Measurements from ENCODE around the gene SH3GLB2. TPM values are rescaled to one million over a fixed set of nuclear protein-coding genes. Genes with fewer than 3 reads are reported as not detected.

The SH3GLB2 gene
- total and polyA plus RNA-seq, 2 of the 8 experiments (the other 6 are each of a cell fraction or from before 2014, with no cell fraction given), result 52.7 to 79.9 TPM

- H2BK15ac ChIP-seq (ENCODE audit: low read length), result no peak overlapping the region
- H3K79me2 ChIP-seq (ENCODE audit: control insufficient read depth in 1 of 2, insufficient read depth in 2 of 2, low read length in 2 of 2), result no peaks in the 10 kb centered on the region
- ChIA-PET POLR2A (ENCODE audit: partially characterized antibody) (interaction anchor here (0.6 to 6.2 kb wide), 9 partner anchors 8 to 187 kb away, joined by 3 to 41 read pairs (median 4); partner anchors contain the start of gene SH3GLB2), CTCF (ENCODE audit: partially characterized antibody) (interaction anchor here (0.6 to 7.8 kb wide), 21 partner anchors 9 to 1023 kb away, joined by 3 to 89 read pairs (median 4); partner anchors contain the start of gene SH3GLB2)
- no peak overlapping the region for H3K23ac ChIP-seq (ENCODE audit: insufficient read length)
- H2AK5ac ChIP-seq (ENCODE audit: low read depth, low read length), result no peak overlapping the region
- no peak overlapping the region for H2BK20ac ChIP-seq (ENCODE audit: low read length)
- H3K4me1 ChIP-seq (replicated peaks in 1 of 4; ENCODE audit: control insufficient read depth in 3 of 4, insufficient read depth in 4 of 4, low read length in 3 of 4), result no peaks in the 10 kb centered on the region
- no peak overlapping the region for H4K91ac ChIP-seq (replicated peaks; ENCODE audit: insufficient read length, low read length)
- H2BK5ac ChIP-seq (ENCODE audit: low read depth, low read length), result no peak overlapping the region; the same call in 1 of the 2 replicates
- H3K9ac ChIP-seq (replicated peaks in 1 of 4; ENCODE audit: extremely low read depth in 1 of 4, low read depth in 3 of 4, low read length in 3 of 4), result no peak overlapping the region
- H3K14ac ChIP-seq (ENCODE audit: insufficient read length), result no peak overlapping the region
- no peak overlapping the region for H3K4me2 ChIP-seq (ENCODE audit: insufficient read depth in 1 of 2, low read depth in 2 of 2, low read length in 2 of 2)
- H3K9me3 ChIP-seq (ENCODE audit: insufficient read depth in 2 of 2, low read depth in 1 of 2, low read length in 1 of 2), result no peaks in the 10 kb centered on the region
- FAIRE-seq (no peak), DNase-seq (ENCODE audit: low read depth in 1 of 2, low spot score in 2 of 2) (peak; percentile 64 to 74)
- no peak overlapping the region for H2AFZ ChIP-seq (ENCODE audit: low read length)
- no peak overlapping the region for H3K56ac ChIP-seq (replicated peaks; ENCODE audit: insufficient read length, low read depth, low read length)
- WGBS, 2 experiments (ENCODE audit: extremely low coverage in 1 of 2, insufficient coverage in 1 of 2, insufficient read length in 1 of 2, insufficient replicate concordance in 2 of 2, low coverage in 1 of 2, low lambda C conversion rate in 2 of 2, missing lambda C conversion rate in 1 of 2), result 71% methylated on average over 21 of the region's 21 CpGs; no CpG with 5 or more reads in 1 of the 2 experiments
- H4K8ac ChIP-seq (ENCODE audit: extremely low read depth, insufficient read depth, low read length), result no peak overlapping the region
- peaks cover 10 to 24% of the 10 kb centered on the region in 2 experiments for H4K20me1 ChIP-seq (replicated peaks in 1 of 2; ENCODE audit: control insufficient read depth in 1 of 2, insufficient read depth in 2 of 2, low read length in 2 of 2)
- H2BK120ac ChIP-seq (replicated peaks; ENCODE audit: low read depth, low read length), result no peak overlapping the region
- no peak overlapping the region for H3K4me3 ChIP-seq (ENCODE audit: extremely low read depth in 1 of 4, insufficient read depth in 2 of 4, low read depth in 3 of 4, low read length in 4 of 4)
- peaks cover 2% of the 10 kb centered on the region for H3K79me1 ChIP-seq (ENCODE audit: low read depth, low read length)
- no peaks in the 10 kb centered on the region for H3K27me3 ChIP-seq (replicated peaks in 1 of 4; ENCODE audit: control insufficient read depth in 3 of 4, extremely low read depth in 1 of 4, insufficient read depth in 3 of 4, low read length in 3 of 4)
- no peak overlapping the region; the same call in 1 of the 2 replicates for H3K18ac ChIP-seq (ENCODE audit: extremely low read depth, low read length)
- no peak overlapping the region for H4K5ac ChIP-seq (ENCODE audit: insufficient read length, low read depth, low read length)
- no peak overlapping the region for H3K4ac ChIP-seq (replicated peaks; ENCODE audit: insufficient read length, low read depth, low read length)
- H3K27ac ChIP-seq (ENCODE audit: low read depth, low read length), result no peak overlapping the region
- H2BK12ac ChIP-seq (ENCODE audit: low read depth, low read length), result no peak overlapping the region
- peaks cover 29 to 59% (median 46%) of the 10 kb centered on the region in 4 experiments for H3K36me3 ChIP-seq (ENCODE audit: control insufficient read depth in 2 of 4, insufficient read depth in 4 of 4, low read length in 3 of 4)
- 0 out of 2 replicates have a peak, but pooled peaks cover 1% of the 10 kb centered on the region for H3K23me2 ChIP-seq (ENCODE audit: low read depth, low read length)
- TF ChIP-seq TAF7 (optimal IDR thresholded peaks at IDR 0.05; ENCODE audit: borderline replicate concordance, low read depth, low read length), result peak; percentile 8
- TF ChIP-seq POLR2A (IDR thresholded peaks at IDR 0.05; ENCODE audit: control extremely low read depth in 1 of 2, low read depth in 2 of 2, low read length in 2 of 2), result peak in 1 of 2 experiments; percentile 32; a peak in 1 of 3 replicates
- TF ChIP-seq POU5F1 (IDR thresholded peaks at IDR 0.05; ENCODE audit: low read depth, low read length), result no peak
- TF ChIP-seq TEAD4 (IDR thresholded peaks at IDR 0.05; ENCODE audit: low read depth, low read length), result peak; percentile 82
- no peak for TF ChIP-seq RBBP5 (IDR thresholded peaks at IDR 0.05; ENCODE audit: borderline replicate concordance, low read depth, low read length)
- TF ChIP-seq TCF12 (IDR thresholded peaks at IDR 0.05; ENCODE audit: low read depth, low read length), result no peak
Observed at GRCh38 chr9:129006328-129007034, 21.6 kb downstream of the SH3GLB2 start.
